ENCODE measurements around the gene SMOC2. TPM values are rescaled to one million over a fixed set of nuclear protein-coding genes. Genes with fewer than 3 reads are reported as not detected.
"Not testable (repeated sequence)": the region's sequence is repeated elsewhere in the genome, so short reads cannot be mapped to it uniquely, and the experiment has no call there.

The SMOC2 gene
- total and polyA plus RNA-seq, 2 donors (not counting 1 experiment from before 2014, with no cell fraction given): 0.37 TPM; not detected in 1

DNA sequence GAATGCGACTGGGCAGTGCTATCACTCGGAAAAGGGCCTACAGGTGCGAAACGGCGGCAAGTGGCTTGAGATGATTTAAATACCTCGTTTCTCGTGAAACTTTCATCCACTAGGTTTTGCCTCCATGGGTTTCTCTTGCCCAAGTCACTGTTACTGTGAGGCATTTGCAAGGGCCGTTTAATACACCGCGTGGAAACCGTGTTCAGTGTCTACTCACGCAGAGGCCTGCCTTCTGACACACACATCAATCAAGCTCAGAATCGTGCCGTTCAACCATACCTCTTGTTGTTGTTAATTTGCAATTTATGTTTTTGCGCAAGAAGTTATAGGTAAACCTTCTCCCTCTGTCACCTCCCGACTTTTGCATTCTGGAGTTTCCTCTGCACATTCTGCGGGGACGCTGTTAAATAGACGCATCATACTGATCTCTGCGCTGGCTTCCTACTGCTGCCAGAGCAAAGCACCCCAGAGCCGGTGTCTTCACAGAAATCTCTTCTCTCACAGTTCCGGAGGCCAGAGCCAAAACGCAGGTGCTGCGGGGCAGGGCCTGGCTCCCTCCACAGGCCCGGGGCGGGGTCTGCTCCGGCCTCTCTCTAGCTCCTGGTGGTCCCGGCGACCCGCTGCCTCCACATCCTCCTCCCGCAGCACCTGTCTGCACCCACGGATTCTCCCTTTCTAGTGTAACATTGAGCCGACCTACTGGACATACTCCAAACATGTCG is 251.4 kb downstream of the SMOC2 start:
- CTCF ChIA-PET: no interaction called here
- TF ChIP-seq, protein P1, sequence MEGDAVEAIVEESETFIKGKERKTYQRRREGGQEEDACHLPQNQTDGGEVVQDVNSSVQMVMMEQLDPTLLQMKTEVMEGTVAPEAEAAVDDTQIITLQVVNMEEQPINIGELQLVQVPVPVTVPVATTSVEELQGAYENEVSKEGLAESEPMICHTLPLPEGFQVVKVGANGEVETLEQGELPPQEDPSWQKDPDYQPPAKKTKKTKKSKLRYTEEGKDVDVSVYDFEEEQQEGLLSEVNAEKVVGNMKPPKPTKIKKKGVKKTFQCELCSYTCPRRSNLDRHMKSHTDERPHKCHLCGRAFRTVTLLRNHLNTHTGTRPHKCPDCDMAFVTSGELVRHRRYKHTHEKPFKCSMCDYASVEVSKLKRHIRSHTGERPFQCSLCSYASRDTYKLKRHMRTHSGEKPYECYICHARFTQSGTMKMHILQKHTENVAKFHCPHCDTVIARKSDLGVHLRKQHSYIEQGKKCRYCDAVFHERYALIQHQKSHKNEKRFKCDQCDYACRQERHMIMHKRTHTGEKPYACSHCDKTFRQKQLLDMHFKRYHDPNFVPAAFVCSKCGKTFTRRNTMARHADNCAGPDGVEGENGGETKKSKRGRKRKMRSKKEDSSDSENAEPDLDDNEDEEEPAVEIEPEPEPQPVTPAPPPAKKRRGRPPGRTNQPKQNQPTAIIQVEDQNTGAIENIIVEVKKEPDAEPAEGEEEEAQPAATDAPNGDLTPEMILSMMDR (IDR thresholded peaks at IDR 0.05): no peak
- no peak for TF ChIP-seq EZH2 (IDR thresholded peaks at IDR 0.05; ENCODE audit: borderline replicate concordance, insufficient read depth, low read depth, low read length, poor library complexity, severe bottlenecking)
- Mint-ChIP-seq H3K27ac (no peak overlapping the region), H3K9me3 (ENCODE audit: insufficient read depth) (peaks cover 2% of the 10 kb centered on the region), H3K4me1 (no peaks in the 10 kb centered on the region), H3K4me3 (no peak overlapping the region), H3K27me3 (no peaks in the 10 kb centered on the region)
- H3K4me2 ChIP-seq (replicated peaks; ENCODE audit: low read depth, low read length, poor library complexity, severe bottlenecking): no peak overlapping the region
- H3K79me2 ChIP-seq (ENCODE audit: control insufficient read depth, insufficient read depth, low read length): no peaks in the 10 kb centered on the region
- H4K20me1 ChIP-seq (ENCODE audit: control insufficient read depth, insufficient read depth, low read length, poor library complexity, severe bottlenecking): no peaks in the 10 kb centered on the region
- no peaks in the 10 kb centered on the region for H3K27me3 ChIP-seq (replicated peaks in 1 of 4; ENCODE audit: control extremely low read depth in 1 of 4, control insufficient read depth in 3 of 4, insufficient read depth in 4 of 4, low read length in 3 of 4)
- intact Hi-C loops (cut with micrococcal nuclease): no loop called here
- H2AFZ ChIP-seq (ENCODE audit: insufficient read depth, low read depth, low read length, poor library complexity, severe bottlenecking): no peak overlapping the region
- no peak overlapping the region for H3K4me3 ChIP-seq (ENCODE audit: control extremely low read depth in 1 of 5, extremely low read depth in 1 of 5, insufficient read depth in 1 of 5, low read depth in 2 of 5, low read length in 4 of 5)
- H3K36me3 ChIP-seq (replicated peaks in 1 of 2; ENCODE audit: control extremely low read depth in 1 of 2, control insufficient read depth in 1 of 2, extremely low read depth in 1 of 2, insufficient read depth in 2 of 2, low read length in 1 of 2): no peaks in the 10 kb centered on the region
- POLR2A ChIA-PET: no interaction called here
- H3K9me3 ChIP-seq (ENCODE audit: control extremely low read depth in 1 of 3, control insufficient read depth in 2 of 3, insufficient read depth in 1 of 3, low read length in 2 of 3): peaks cover 0 to 4% (median 0%) of the 10 kb centered on the region in 3 donors
- no peak for DNase-seq
- ATAC-seq (ENCODE audit: low read depth): no peak
- H3K27ac ChIP-seq (ENCODE audit: low read length in 2 of 2): no peak overlapping the region
- no peaks in the 10 kb centered on the region for H3K4me1 ChIP-seq (ENCODE audit: control insufficient read depth in 2 of 2, insufficient read depth in 2 of 2, low read length in 2 of 2)
- 94% methylated on average over 24 of the region's 34 CpGs for WGBS (ENCODE audit: insufficient coverage)
- H3K9ac ChIP-seq (ENCODE audit: low read length): no peak overlapping the region

- POLR2A ChIA-PET, H3K27me3 Mint-ChIP-seq: not testable (repeated sequence)
Observed at GRCh38 chr6:168692915-168693257, 251.9 kb downstream of the SMOC2 start.

DNA sequence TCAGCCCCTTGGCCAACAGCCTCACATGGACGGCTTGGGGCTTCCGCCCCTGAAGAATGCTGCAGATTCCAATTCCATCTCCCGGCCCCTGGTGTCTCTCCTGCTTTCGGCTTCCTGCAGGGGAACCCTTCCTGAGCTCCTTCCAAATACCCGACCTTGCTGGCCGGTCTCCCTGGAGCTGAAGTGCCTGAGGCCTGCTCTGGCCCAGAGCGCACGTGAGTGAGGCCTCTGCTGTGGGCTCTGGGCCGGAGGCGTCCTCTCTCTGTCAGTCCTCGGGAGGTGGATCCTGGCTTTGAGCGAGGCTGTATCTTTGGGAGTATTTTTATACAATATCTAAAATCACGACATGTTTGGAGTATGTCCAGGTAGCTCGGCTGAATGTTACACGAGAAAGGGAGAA is 253.8 kb downstream of the SMOC2 start:
- intact Hi-C loops (cut with micrococcal nuclease); ATAC-seq (ENCODE audit: low read depth); CTCF ChIA-PET; H3K9me3 Mint-ChIP-seq (ENCODE audit: insufficient read depth); H3K9ac ChIP-seq (ENCODE audit: low read length); H3K27me3 ChIP-seq (replicated peaks in 1 of 4; ENCODE audit: control extremely low read depth in 1 of 4, control insufficient read depth in 3 of 4, insufficient read depth in 4 of 4, low read length in 3 of 4); H3K4me1 ChIP-seq (ENCODE audit: control insufficient read depth in 2 of 2, insufficient read depth in 2 of 2, low read length in 2 of 2); H2AFZ ChIP-seq (ENCODE audit: insufficient read depth, low read depth, low read length, poor library complexity, severe bottlenecking); H3K27ac Mint-ChIP-seq; H4K20me1 ChIP-seq (ENCODE audit: control insufficient read depth, insufficient read depth, low read length, poor library complexity, severe bottlenecking); DNase-seq; H3K27me3 Mint-ChIP-seq; H3K4me1 Mint-ChIP-seq; H3K4me2 ChIP-seq (replicated peaks; ENCODE audit: low read depth, low read length, poor library complexity, severe bottlenecking); H3K27ac ChIP-seq (ENCODE audit: low read length in 2 of 2); H3K36me3 ChIP-seq (replicated peaks in 1 of 2; ENCODE audit: control extremely low read depth in 1 of 2, control insufficient read depth in 1 of 2, extremely low read depth in 1 of 2, insufficient read depth in 2 of 2, low read length in 1 of 2); H3K4me3 ChIP-seq (ENCODE audit: control extremely low read depth in 1 of 5, extremely low read depth in 1 of 5, insufficient read depth in 1 of 5, low read depth in 2 of 5, low read length in 4 of 5); H3K79me2 ChIP-seq (ENCODE audit: control insufficient read depth, insufficient read depth, low read length); POLR2A ChIA-PET; H3K4me3 Mint-ChIP-seq: not testable (repeated sequence)
- no CpG with 5 or more reads among the region's 15 CpGs for WGBS (ENCODE audit: insufficient coverage)
- peaks cover 0 to 11% (median 0%) of the 10 kb centered on the region in 3 donors for H3K9me3 ChIP-seq (ENCODE audit: control extremely low read depth in 1 of 3, control insufficient read depth in 2 of 3, insufficient read depth in 1 of 3, low read length in 2 of 3)

More at GRCh38 chr6:168692915-168693257, 251.9 kb downstream of the SMOC2 start:
- H3K9me3 Mint-ChIP-seq (ENCODE audit: insufficient read depth); H3K36me3 ChIP-seq (replicated peaks in 1 of 2; ENCODE audit: control extremely low read depth in 1 of 2, control insufficient read depth in 1 of 2, extremely low read depth in 1 of 2, insufficient read depth in 2 of 2, low read length in 1 of 2); H3K4me1 Mint-ChIP-seq; ATAC-seq (ENCODE audit: low read depth); H2AFZ ChIP-seq (ENCODE audit: insufficient read depth, low read depth, low read length, poor library complexity, severe bottlenecking); H3K4me3 ChIP-seq (ENCODE audit: control extremely low read depth in 1 of 5, extremely low read depth in 1 of 5, insufficient read depth in 1 of 5, low read depth in 2 of 5, low read length in 4 of 5); H3K9ac ChIP-seq (ENCODE audit: low read length); H3K27ac Mint-ChIP-seq; H3K79me2 ChIP-seq (ENCODE audit: control insufficient read depth, insufficient read depth, low read length); H3K4me2 ChIP-seq (replicated peaks; ENCODE audit: low read depth, low read length, poor library complexity, severe bottlenecking); CTCF ChIA-PET; H3K27me3 ChIP-seq (replicated peaks in 1 of 4; ENCODE audit: control extremely low read depth in 1 of 4, control insufficient read depth in 3 of 4, insufficient read depth in 4 of 4, low read length in 3 of 4); DNase-seq; H3K4me3 Mint-ChIP-seq; intact Hi-C loops (cut with micrococcal nuclease); H3K4me1 ChIP-seq (ENCODE audit: control insufficient read depth in 2 of 2, insufficient read depth in 2 of 2, low read length in 2 of 2); H4K20me1 ChIP-seq (ENCODE audit: control insufficient read depth, insufficient read depth, low read length, poor library complexity, severe bottlenecking); H3K27ac ChIP-seq (ENCODE audit: low read length in 2 of 2); H3K9me3 ChIP-seq (ENCODE audit: control extremely low read depth in 1 of 3, control insufficient read depth in 2 of 3, insufficient read depth in 1 of 3, low read length in 2 of 3): not testable (repeated sequence)
- WGBS (ENCODE audit: insufficient coverage): no CpG with 5 or more reads among the region's 12 CpGs

Data from B cell (primary cell).